AG04449 (cell line): ENCODE measurements around the gene ID2.

Source experiments
- CTCF ChIA-PET: fragments of 350-600 bp; formaldehyde crosslinking; extraction: SDS; loops from one replicate; lab custom pipeline; 2021; ENCODE audit warnings: antibody characterized with exemption; lab: Yijun Ruan, JAX
- POLR2A ChIA-PET: fragments of 400-600, 350-600 bp; formaldehyde crosslinking; extraction: SDS; loops from one replicate; lab custom pipeline; 2020; ENCODE audit warnings: antibody characterized with exemption, inconsistent platforms; lab: Yijun Ruan, JAX
- DNase-seq: peaks from one replicate; pipeline ENCODE4 v3.0.0-alpha.2; 2010; ENCODE audit warnings: low read depth, low spot score
- H3K4me3 ChIP-seq: 2 replicates; pipeline ENCODE4 v1.5.1; 2011; ENCODE audit warnings: low read depth, mild to moderate bottlenecking, control low read depth, low read length
- TF ChIP-seq, protein P1 (sequence below): IDR thresholded peaks from one replicate; pipeline ENCODE4 v1.5.1; 2011; ENCODE audit warnings: mild to moderate bottlenecking, moderate library complexity, low read length, control low read depth, inconsistent platforms; ENCODE audit not compliant: insufficient read depth; ENCODE audit errors: missing control alignments

ID2 gene

GRCh38 chr2:8674420-8675009, 7.3 kb upstream of the ID2 start:
- ChIA-PET CTCF (no interaction called here), POLR2A (interaction anchor here (0.6 kb wide), 1 partner anchor 38 kb away, joined by 3 read pairs; no protein-coding TSS in a partner anchor)
- H3K4me3 ChIP-seq = no peak overlapping the region
- no peak for DNase-seq
- TF ChIP-seq, protein P1, sequence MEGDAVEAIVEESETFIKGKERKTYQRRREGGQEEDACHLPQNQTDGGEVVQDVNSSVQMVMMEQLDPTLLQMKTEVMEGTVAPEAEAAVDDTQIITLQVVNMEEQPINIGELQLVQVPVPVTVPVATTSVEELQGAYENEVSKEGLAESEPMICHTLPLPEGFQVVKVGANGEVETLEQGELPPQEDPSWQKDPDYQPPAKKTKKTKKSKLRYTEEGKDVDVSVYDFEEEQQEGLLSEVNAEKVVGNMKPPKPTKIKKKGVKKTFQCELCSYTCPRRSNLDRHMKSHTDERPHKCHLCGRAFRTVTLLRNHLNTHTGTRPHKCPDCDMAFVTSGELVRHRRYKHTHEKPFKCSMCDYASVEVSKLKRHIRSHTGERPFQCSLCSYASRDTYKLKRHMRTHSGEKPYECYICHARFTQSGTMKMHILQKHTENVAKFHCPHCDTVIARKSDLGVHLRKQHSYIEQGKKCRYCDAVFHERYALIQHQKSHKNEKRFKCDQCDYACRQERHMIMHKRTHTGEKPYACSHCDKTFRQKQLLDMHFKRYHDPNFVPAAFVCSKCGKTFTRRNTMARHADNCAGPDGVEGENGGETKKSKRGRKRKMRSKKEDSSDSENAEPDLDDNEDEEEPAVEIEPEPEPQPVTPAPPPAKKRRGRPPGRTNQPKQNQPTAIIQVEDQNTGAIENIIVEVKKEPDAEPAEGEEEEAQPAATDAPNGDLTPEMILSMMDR = no peak

DNA sequence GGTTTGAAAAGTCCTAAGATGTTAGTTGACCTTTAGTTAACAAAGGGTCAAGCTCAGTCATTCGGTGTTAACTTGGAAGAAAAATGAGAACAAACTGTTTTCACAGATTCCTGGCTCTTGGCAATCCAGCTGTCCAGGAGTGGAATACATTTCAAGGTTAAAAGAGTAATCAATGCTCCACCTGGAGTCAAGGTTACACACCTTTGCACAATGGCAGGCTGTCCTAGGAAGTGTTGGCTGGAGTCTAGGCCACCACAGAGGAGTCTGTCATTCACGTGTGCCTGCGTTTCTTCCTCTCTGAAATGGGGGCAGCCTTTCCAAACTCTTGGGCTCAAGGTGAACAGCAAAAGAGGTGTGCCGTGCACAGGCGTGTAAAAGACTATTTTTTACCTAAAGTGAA, 6.3 kb upstream of the ID2 start:
- H3K4me3 ChIP-seq = no peak overlapping the region
- TF ChIP-seq, protein P1 = no peak
- POLR2A ChIA-PET = no interaction called here
- CTCF ChIA-PET = no interaction called here
- no peak for DNase-seq

DNA sequence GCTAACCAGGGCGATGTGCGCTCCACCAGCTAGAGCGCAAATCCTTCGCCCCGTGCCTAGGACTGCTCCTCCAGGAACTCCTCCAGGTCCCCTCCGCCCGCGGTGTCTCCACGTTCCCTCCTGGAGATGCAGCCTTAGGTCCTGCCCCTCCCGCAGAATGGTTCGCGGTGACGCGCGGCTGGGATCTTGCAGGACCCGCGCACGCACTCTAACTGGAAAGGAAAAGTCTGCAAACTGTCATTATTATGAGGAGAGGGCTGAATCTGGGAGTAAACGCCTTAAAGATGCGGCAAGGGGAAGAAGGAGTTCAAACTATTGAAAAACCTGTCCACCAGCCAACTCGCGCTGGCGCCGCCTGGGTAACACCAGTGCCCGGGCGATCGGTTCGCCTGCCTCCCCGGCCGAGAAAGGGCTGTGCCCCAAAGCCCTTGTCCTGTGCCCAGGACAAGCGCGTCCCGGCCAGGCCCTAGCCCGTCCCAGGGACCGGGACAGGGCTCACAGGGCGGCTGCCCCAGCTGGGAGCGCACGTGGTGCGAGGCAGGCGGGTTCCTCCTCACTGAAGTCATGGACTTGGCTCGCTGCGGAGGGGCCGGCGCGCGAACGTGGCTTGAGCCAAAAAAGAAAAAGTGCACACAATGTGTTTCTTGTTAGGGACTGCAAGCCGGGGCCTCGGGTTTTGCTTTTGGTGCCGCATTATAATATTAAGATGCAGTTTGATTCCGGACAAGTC, 5.5 kb upstream of the ID2 start:
- POLR2A ChIA-PET = no interaction called here
- TF ChIP-seq, protein P1 = no peak

DNA sequence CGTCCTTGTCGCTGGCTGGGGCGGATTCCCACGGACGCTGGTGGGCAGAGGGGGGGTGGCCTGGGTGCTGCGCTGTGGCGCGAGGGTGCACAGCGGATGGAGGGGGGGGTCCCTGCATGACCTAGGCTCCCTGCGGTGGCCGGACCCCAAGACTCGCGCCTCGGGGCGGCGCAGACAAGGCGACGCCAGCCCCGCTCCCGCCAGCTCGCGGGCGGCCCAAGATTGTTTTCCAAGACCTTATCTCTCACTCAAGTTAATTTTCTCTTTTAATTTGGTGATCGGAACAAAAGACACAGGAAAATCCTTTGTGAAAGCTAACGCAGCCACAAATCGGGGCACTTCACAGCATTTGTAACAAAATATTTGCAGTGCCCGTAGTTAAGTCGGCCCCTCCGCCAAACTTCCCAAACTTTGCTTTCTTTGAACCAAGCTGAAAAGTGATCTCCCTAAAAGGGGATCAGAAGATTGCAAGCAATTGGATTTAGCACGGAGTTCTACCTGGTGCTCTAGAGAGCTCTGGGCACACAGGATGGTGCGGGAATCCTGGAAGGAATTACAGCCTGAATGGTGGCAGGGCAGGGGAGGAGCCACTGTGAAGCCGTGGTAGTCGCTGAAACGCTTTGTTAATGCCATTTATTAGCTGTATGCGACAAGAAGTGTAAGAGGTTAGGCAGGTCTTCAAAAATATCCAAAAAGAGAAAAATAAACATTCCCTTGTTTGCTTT, 4.8 kb upstream of the ID2 start:
- H3K4me3 ChIP-seq = peak overlapping the region; percentile 71
- no peak for DNase-seq

More for the DNA sequence above, 5.5 kb upstream of the ID2 start:
- CTCF ChIA-PET = interaction anchor here (0.8 kb wide), 1 partner anchor 132 kb away, joined by 3 read pairs; no protein-coding TSS in a partner anchor
- DNase-seq = no peak
- H3K4me3 ChIP-seq = peak overlapping the region; percentile 71

DNA sequence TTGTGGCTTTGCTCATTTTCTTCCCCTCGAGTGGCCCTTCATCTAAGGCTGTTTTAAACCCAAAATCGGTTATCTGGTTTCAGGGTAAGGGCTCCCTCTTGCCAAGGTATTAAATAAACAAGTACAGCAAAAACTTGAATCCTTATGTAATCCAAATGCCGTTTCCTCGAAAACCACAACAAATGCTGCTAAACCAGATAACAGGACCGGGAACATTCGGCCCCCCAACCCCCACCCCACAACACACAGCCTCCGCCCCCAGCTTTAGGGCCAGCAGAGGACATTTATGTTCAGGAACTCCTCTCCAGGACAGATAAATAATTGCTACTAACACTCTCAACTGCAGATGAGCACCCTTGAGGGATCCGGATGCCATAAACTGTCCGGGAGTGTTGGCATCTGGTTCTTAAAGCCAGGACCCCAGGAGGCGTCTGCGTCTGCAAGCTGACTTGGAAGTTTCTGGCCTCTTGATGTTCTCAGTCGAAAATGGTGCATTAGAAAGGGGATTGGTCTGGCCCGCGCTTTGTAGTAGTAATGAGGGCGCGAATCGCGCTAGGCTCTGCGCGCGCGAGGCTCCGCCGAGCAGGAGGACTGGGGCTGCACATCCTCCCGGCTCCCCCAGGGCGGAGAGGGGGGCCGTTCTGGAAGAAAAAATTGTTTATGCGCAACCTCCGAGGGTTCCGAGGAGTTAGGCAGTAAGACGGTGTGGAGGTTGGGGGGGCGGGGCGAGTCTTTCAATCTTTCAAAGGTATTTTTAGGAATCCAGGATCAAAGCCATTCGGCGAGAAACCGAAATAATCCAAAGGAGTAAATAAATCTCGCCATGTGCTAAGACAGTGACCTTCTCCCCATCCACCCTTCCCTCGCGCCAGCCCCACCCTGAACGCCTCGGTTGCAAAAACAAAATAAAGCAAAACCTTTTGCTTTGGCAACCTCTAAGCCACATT, 3.9 kb upstream of the ID2 start:
- TF ChIP-seq, protein P1 = no peak
- peak overlapping the region; percentile 71 for H3K4me3 ChIP-seq
- DNase-seq = no peak
- CTCF ChIA-PET = interaction anchor here (1.0 kb wide), 1 partner anchor 139 kb away, joined by 3 read pairs; no protein-coding TSS in a partner anchor
- POLR2A ChIA-PET = interaction anchor here (1.0 to 1.3 kb wide), 2 partner anchors 44 to 242 kb away, joined by 3 to 6 read pairs; no protein-coding TSS in a partner anchor

More for the DNA sequence above, 4.8 kb upstream of the ID2 start:
- ChIA-PET POLR2A (no interaction called here), CTCF (interaction anchor here (0.8 to 1.0 kb wide), 2 partner anchors 132 to 139 kb away, joined by 3 read pairs; no protein-coding TSS in a partner anchor)
- TF ChIP-seq, protein P1 = no peak
